Measurements from ENCODE around the gene LNPEP.
"Not testable (repeated sequence)": the region's sequence is repeated elsewhere in the genome, so short reads cannot be mapped to it uniquely, and the experiment has no call there.

Gene LNPEP

DNA sequence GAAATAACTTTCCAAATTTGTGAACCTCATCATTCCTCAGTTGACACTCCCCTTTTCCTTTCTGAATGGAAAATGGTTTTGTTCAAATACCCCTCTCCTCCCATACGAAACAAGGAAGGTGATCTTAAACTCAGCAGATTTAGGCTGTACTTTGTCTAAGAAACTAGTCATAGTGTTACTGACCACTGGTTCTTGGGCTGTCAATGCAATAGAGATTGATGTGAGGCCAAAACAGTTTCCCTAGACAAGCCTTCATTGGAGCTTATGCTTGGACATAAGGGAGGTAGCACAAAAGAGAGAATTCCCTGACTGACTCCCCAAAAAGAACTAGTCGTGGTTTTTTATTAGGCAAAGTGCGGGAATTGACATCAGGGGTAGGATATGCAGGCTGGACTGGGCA is 5.3 kb upstream of the LNPEP start:
- Histone ChIP-seq H3K4me3 (ENCODE audit: low read depth in 1 of 2, low read length in 2 of 2) (no peak overlapping the region), H3K9ac (ENCODE audit: low read length) (no peak overlapping the region), H3K36me3 (ENCODE audit: insufficient read depth, low read length) (no peaks in the 10 kb centered on the region), H3K9me3 (ENCODE audit: low read length) (no peaks in the 10 kb centered on the region), H3K27me3 (ENCODE audit: control insufficient read depth in 1 of 2, insufficient read depth in 2 of 2, low read length in 2 of 2) (no peaks in the 10 kb centered on the region), H3K4me1 (ENCODE audit: insufficient read depth, low read length) (peaks cover 16% of the 10 kb centered on the region), H3K27ac (ENCODE audit: low read depth, low read length) (no peak overlapping the region)

DNA sequence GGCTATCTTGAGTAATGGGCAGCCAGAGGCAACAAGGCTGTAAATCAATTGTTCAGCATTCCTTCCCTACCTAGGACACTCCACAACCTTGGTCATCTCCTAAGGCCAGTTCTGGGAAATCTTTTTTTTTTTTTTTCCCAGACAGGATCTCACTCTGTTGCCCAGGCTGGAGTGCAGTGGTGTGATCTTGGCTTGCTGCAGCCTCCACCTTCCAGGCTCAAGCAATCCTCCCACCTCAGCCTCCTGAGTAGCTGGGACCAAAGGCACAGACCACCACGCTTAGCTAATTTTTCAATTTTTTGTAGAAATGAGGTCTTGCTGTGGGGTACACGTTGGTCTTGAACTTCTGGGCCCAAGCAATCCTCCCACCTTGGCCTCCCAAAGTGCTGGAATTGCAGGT is 4.8 kb upstream of the LNPEP start:
- not testable (repeated sequence) for H3K9ac ChIP-seq (ENCODE audit: low read length); H3K36me3 ChIP-seq (ENCODE audit: insufficient read depth, low read length); H3K4me3 ChIP-seq (ENCODE audit: low read depth in 1 of 2, low read length in 2 of 2); H3K27ac ChIP-seq (ENCODE audit: low read depth, low read length); H3K9me3 ChIP-seq (ENCODE audit: low read length); H3K27me3 ChIP-seq (ENCODE audit: control insufficient read depth in 1 of 2, insufficient read depth in 2 of 2, low read length in 2 of 2)
- H3K4me1 ChIP-seq (ENCODE audit: insufficient read depth, low read length): peaks cover 16% of the 10 kb centered on the region

GRCh38 chr5:96931605-96932004 is 4.3 kb upstream of the LNPEP start:
- no peaks in the 10 kb centered on the region for H3K36me3 ChIP-seq (ENCODE audit: insufficient read depth, low read length)
- H3K27ac ChIP-seq (ENCODE audit: low read depth, low read length): no peak overlapping the region
- H3K9ac ChIP-seq (ENCODE audit: low read length): no peak overlapping the region
- peaks cover 16% of the 10 kb centered on the region for H3K4me1 ChIP-seq (ENCODE audit: insufficient read depth, low read length)
- H3K9me3 ChIP-seq (ENCODE audit: low read length): no peaks in the 10 kb centered on the region
- no peak overlapping the region for H3K4me3 ChIP-seq (ENCODE audit: low read depth in 1 of 2, low read length in 2 of 2)
- no peaks in the 10 kb centered on the region for H3K27me3 ChIP-seq (ENCODE audit: control insufficient read depth in 1 of 2, insufficient read depth in 2 of 2, low read length in 2 of 2)

GRCh38 chr5:96932026-96932425 is 3.9 kb upstream of the LNPEP start:
- no peak overlapping the region for H3K4me3 ChIP-seq (ENCODE audit: low read depth in 1 of 2, low read length in 2 of 2)
- H3K4me1 ChIP-seq (ENCODE audit: insufficient read depth, low read length): peaks cover 16% of the 10 kb centered on the region
- H3K9me3 ChIP-seq (ENCODE audit: low read length): no peaks in the 10 kb centered on the region
- H3K27ac ChIP-seq (ENCODE audit: low read depth, low read length): no peak overlapping the region
- no peaks in the 10 kb centered on the region for H3K27me3 ChIP-seq (ENCODE audit: control insufficient read depth in 1 of 2, insufficient read depth in 2 of 2, low read length in 2 of 2)
- H3K9ac ChIP-seq (ENCODE audit: low read length): no peak overlapping the region
- no peaks in the 10 kb centered on the region for H3K36me3 ChIP-seq (ENCODE audit: insufficient read depth, low read length)

- peaks cover 32% of the 10 kb centered on the region for H3K4me1 ChIP-seq (ENCODE audit: insufficient read depth, low read length)
Observed at GRCh38 chr5:96933764-96934707, 1.8 kb upstream of the LNPEP start.

GRCh38 chr5:96934708-96935558 is 947 bp upstream of the LNPEP start:
- Histone ChIP-seq H3K36me3 (ENCODE audit: insufficient read depth, low read length) (no peaks in the 10 kb centered on the region), H3K9ac (ENCODE audit: low read length) (peak overlapping the region; percentile 83), H3K9me3 (ENCODE audit: low read length) (no peaks in the 10 kb centered on the region), H3K4me1 (ENCODE audit: insufficient read depth, low read length) (peaks cover 32% of the 10 kb centered on the region), H3K27me3 (ENCODE audit: control insufficient read depth in 1 of 2, insufficient read depth in 2 of 2, low read length in 2 of 2) (no peaks in the 10 kb centered on the region), H3K4me3 (ENCODE audit: low read depth in 1 of 2, low read length in 2 of 2) (peak overlapping the region; percentile 84 to 90), H3K27ac (ENCODE audit: low read depth, low read length) (peak overlapping the region; percentile 99)

More at GRCh38 chr5:96933764-96934707, 1.8 kb upstream of the LNPEP start:
- Histone ChIP-seq H3K27ac (ENCODE audit: low read depth, low read length) (peak overlapping the region; percentile 99), H3K9me3 (ENCODE audit: low read length) (no peaks in the 10 kb centered on the region), H3K27me3 (ENCODE audit: control insufficient read depth in 1 of 2, insufficient read depth in 2 of 2, low read length in 2 of 2) (no peaks in the 10 kb centered on the region), H3K36me3 (ENCODE audit: insufficient read depth, low read length) (no peaks in the 10 kb centered on the region), H3K4me3 (ENCODE audit: low read depth in 1 of 2, low read length in 2 of 2) (peak overlapping the region; percentile 84 to 90), H3K9ac (ENCODE audit: low read length) (peak overlapping the region; percentile 12)

GRCh38 chr5:96936431-96937320 is 796 bp downstream of the LNPEP start:
- Histone ChIP-seq H3K4me1 (ENCODE audit: insufficient read depth, low read length) (peaks cover 32% of the 10 kb centered on the region), H3K27me3 (ENCODE audit: control insufficient read depth in 1 of 2, insufficient read depth in 2 of 2, low read length in 2 of 2) (no peaks in the 10 kb centered on the region), H3K27ac (ENCODE audit: low read depth, low read length) (peak overlapping the region; percentile 99), H3K9ac (ENCODE audit: low read length) (peak overlapping the region; percentile 46), H3K36me3 (ENCODE audit: insufficient read depth, low read length) (no peaks in the 10 kb centered on the region), H3K4me3 (ENCODE audit: low read depth in 1 of 2, low read length in 2 of 2) (peak overlapping the region; percentile 84 to 90), H3K9me3 (ENCODE audit: low read length) (no peaks in the 10 kb centered on the region)

DNA sequence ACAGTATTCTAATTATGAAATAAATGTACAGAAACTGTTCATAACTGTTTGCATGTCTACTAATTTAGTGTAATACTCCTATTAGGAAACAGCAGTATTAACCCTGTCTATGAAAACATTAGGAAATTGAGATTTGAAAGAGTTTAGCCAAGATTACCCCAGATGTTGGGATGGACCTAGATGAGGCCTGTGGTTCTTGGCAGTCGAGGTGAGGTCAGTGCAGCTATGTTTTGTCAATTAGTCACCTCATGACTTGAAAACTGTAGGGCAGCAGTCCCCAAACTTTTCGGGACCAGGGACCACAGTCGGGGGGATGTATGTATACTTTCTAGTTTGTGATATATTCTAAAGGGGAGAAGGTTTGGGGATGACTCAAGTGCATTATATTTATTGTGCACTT is 4.7 kb downstream of the LNPEP start:
- H3K36me3 ChIP-seq (ENCODE audit: insufficient read depth, low read length): no peaks in the 10 kb centered on the region
- H3K4me1 ChIP-seq (ENCODE audit: insufficient read depth, low read length): peaks cover 15% of the 10 kb centered on the region
- no peak overlapping the region for H3K4me3 ChIP-seq (ENCODE audit: low read depth in 1 of 2, low read length in 2 of 2)
- H3K9me3 ChIP-seq (ENCODE audit: low read length): no peaks in the 10 kb centered on the region
- H3K9ac ChIP-seq (ENCODE audit: low read length): no peak overlapping the region
- no peak overlapping the region for H3K27ac ChIP-seq (ENCODE audit: low read depth, low read length)
- no peaks in the 10 kb centered on the region for H3K27me3 ChIP-seq (ENCODE audit: control insufficient read depth in 1 of 2, insufficient read depth in 2 of 2, low read length in 2 of 2)

DNA sequence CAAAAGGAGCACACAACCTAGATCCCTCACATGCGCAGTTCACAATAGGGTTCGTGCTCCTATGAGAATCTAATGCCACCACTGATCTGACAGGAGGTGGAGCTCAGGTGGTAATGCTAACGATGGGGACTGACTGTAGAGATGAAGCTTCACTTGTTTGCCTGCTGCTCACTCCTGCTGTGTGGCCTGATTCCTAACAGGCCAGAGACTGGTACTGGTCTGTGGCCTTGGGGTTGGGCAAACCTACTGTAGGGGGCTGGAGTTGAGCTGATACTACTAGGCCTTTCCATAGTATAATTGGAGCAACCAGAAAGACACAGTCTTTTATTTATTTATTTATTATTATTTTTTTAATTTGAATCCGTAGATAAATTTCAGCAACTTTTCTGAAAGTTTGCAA is 5.3 kb downstream of the LNPEP start:
- Histone ChIP-seq H3K36me3 (ENCODE audit: insufficient read depth, low read length) (no peaks in the 10 kb centered on the region), H3K27me3 (ENCODE audit: control insufficient read depth in 1 of 2, insufficient read depth in 2 of 2, low read length in 2 of 2) (no peaks in the 10 kb centered on the region), H3K9ac (ENCODE audit: low read length) (no peak overlapping the region), H3K27ac (ENCODE audit: low read depth, low read length) (no peak overlapping the region), H3K4me1 (ENCODE audit: insufficient read depth, low read length) (peaks cover 15% of the 10 kb centered on the region), H3K4me3 (ENCODE audit: low read depth in 1 of 2, low read length in 2 of 2) (no peak overlapping the region), H3K9me3 (ENCODE audit: low read length) (no peaks in the 10 kb centered on the region)

- Histone ChIP-seq H3K27ac (ENCODE audit: low read depth, low read length) (no peak overlapping the region), H3K27me3 (ENCODE audit: control insufficient read depth in 1 of 2, insufficient read depth in 2 of 2, low read length in 2 of 2) (no peaks in the 10 kb centered on the region), H3K9me3 (ENCODE audit: low read length) (no peaks in the 10 kb centered on the region), H3K36me3 (ENCODE audit: insufficient read depth, low read length) (no peaks in the 10 kb centered on the region), H3K4me1 (ENCODE audit: insufficient read depth, low read length) (peaks cover 15% of the 10 kb centered on the region), H3K9ac (ENCODE audit: low read length) (no peak overlapping the region), H3K4me3 (ENCODE audit: low read depth in 1 of 2, low read length in 2 of 2) (no peak overlapping the region)
Observed at GRCh38 chr5:96942078-96942477, 6.2 kb downstream of the LNPEP start.

DNA sequence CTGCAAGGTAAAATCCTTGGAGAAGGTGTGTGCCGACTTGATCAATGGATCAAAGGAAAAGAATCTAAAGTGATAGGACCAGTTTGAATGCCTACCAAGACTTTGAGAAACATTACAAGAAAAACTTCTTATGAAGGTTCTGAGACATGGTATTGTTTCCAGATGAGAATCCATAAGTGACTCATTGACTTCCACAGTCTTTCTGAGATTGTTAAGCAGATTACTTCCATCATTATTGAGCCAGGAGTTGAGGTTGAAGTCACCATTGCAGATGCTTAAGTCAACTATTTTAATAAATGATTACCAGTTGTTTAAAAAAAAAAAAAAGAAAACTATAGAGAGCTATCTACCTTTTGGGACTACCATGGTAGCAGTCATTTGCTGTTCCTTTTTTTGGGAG is 7.0 kb downstream of the LNPEP start:
- no peak overlapping the region for H3K4me3 ChIP-seq (ENCODE audit: low read depth in 1 of 2, low read length in 2 of 2)
- peaks cover 8% of the 10 kb centered on the region for H3K4me1 ChIP-seq (ENCODE audit: insufficient read depth, low read length)
- H3K9ac ChIP-seq (ENCODE audit: low read length): no peak overlapping the region
- H3K9me3 ChIP-seq (ENCODE audit: low read length): no peaks in the 10 kb centered on the region
- no peaks in the 10 kb centered on the region for H3K27me3 ChIP-seq (ENCODE audit: control insufficient read depth in 1 of 2, insufficient read depth in 2 of 2, low read length in 2 of 2)
- H3K36me3 ChIP-seq (ENCODE audit: insufficient read depth, low read length): no peaks in the 10 kb centered on the region
- no peak overlapping the region for H3K27ac ChIP-seq (ENCODE audit: low read depth, low read length)

All from muscle layer of colon (tissue), 2 donors.